ENCODE results near the gene ZNF574. TPM values are rescaled to one million over a fixed set of nuclear protein-coding genes. Genes with fewer than 3 reads are reported as not detected.

Gene ZNF574
- total RNA-seq, 3 donors from 2014 or later, result 19.9 to 20.7 (median 20.6) TPM

GRCh38 chr19:42080764-42081375, 4.9 kb downstream of the ZNF574 start:
- H3K27me3 Mint-ChIP-seq (ENCODE audit: low read depth), result no peaks in the 10 kb centered on the region
- no peak overlapping the region for H3K4me3 Mint-ChIP-seq
- peaks cover 16% of the 10 kb centered on the region for H3K36me3 Mint-ChIP-seq (ENCODE audit: insufficient read depth)
- DNase-seq, result no peak
- ATAC-seq, result no peak
- H3K4me1 Mint-ChIP-seq (ENCODE audit: low read depth), result peaks cover 31% of the 10 kb centered on the region
- H3K9me3 Mint-ChIP-seq, result no peaks in the 10 kb centered on the region

GRCh38 chr19:42081584-42082203, 5.7 kb downstream of the ZNF574 start:
- H3K27me3 Mint-ChIP-seq (ENCODE audit: low read depth), result no peaks in the 10 kb centered on the region
- no peak overlapping the region for H3K4me3 Mint-ChIP-seq
- no peaks in the 10 kb centered on the region for H3K9me3 Mint-ChIP-seq
- peaks cover 16% of the 10 kb centered on the region for H3K36me3 Mint-ChIP-seq (ENCODE audit: insufficient read depth)
- H3K4me1 Mint-ChIP-seq (ENCODE audit: low read depth), result peaks cover 27% of the 10 kb centered on the region
- DNase-seq, result no peak
- peak; percentile 52 to 53 for ATAC-seq

- no peak for DNase-seq
- H3K27me3 Mint-ChIP-seq (ENCODE audit: low read depth), result no peaks in the 10 kb centered on the region
- no peaks in the 10 kb centered on the region for H3K9me3 Mint-ChIP-seq
- H3K4me3 Mint-ChIP-seq, result no peak overlapping the region
- H3K4me1 Mint-ChIP-seq (ENCODE audit: low read depth), result peaks cover 13% of the 10 kb centered on the region
- H3K36me3 Mint-ChIP-seq (ENCODE audit: insufficient read depth), result peaks cover 16% of the 10 kb centered on the region
- ATAC-seq, result no peak
Observed at GRCh38 chr19:42083537-42083936, 7.6 kb downstream of the ZNF574 start.

GRCh38 chr19:42086188-42086736, 10.3 kb downstream of the ZNF574 start:
- no peak for ATAC-seq
- H3K4me1 Mint-ChIP-seq (ENCODE audit: low read depth), result peaks cover 33% of the 10 kb centered on the region
- no peaks in the 10 kb centered on the region for H3K27me3 Mint-ChIP-seq (ENCODE audit: low read depth)
- no peak overlapping the region for H3K4me3 Mint-ChIP-seq
- peaks cover 17% of the 10 kb centered on the region for H3K36me3 Mint-ChIP-seq (ENCODE audit: insufficient read depth)
- no peak for DNase-seq
- no peaks in the 10 kb centered on the region for H3K9me3 Mint-ChIP-seq

GRCh38 chr19:42086770-42087550, 11.0 kb downstream of the ZNF574 start:
- no peak for DNase-seq
- Mint-ChIP-seq H3K9me3 (no peaks in the 10 kb centered on the region), H3K36me3 (ENCODE audit: insufficient read depth) (peaks cover 10% of the 10 kb centered on the region), H3K4me1 (ENCODE audit: low read depth) (peaks cover 26% of the 10 kb centered on the region), H3K4me3 (no peak overlapping the region), H3K27me3 (ENCODE audit: low read depth) (no peaks in the 10 kb centered on the region)
- no peak for ATAC-seq

- ATAC-seq, result no peak
- Mint-ChIP-seq H3K4me3 (no peak overlapping the region), H3K27me3 (ENCODE audit: low read depth) (no peaks in the 10 kb centered on the region), H3K36me3 (ENCODE audit: insufficient read depth) (peaks cover 15% of the 10 kb centered on the region), H3K9me3 (no peaks in the 10 kb centered on the region), H3K4me1 (ENCODE audit: low read depth) (peaks cover 28% of the 10 kb centered on the region)
- DNase-seq, result no peak
Observed at GRCh38 chr19:42088471-42089190, 12.7 kb downstream of the ZNF574 start.

- Mint-ChIP-seq H3K36me3 (ENCODE audit: insufficient read depth) (peaks cover 21% of the 10 kb centered on the region), H3K9me3 (no peaks in the 10 kb centered on the region), H3K4me1 (ENCODE audit: low read depth) (peaks cover 28% of the 10 kb centered on the region), H3K4me3 (no peak overlapping the region), H3K27me3 (ENCODE audit: low read depth) (no peaks in the 10 kb centered on the region)
- no peak for ATAC-seq
- DNase-seq, result no peak
Observed at GRCh38 chr19:42089191-42089750, 13.3 kb downstream of the ZNF574 start.

- Mint-ChIP-seq H3K4me1 (ENCODE audit: low read depth) (peaks cover 28% of the 10 kb centered on the region), H3K9me3 (no peaks in the 10 kb centered on the region), H3K27me3 (ENCODE audit: low read depth) (no peaks in the 10 kb centered on the region), H3K36me3 (ENCODE audit: insufficient read depth) (peaks cover 25% of the 10 kb centered on the region), H3K4me3 (no peak overlapping the region)
- no peak for DNase-seq
- ATAC-seq, result no peak
Observed at GRCh38 chr19:42089772-42090171, 13.8 kb downstream of the ZNF574 start.

GRCh38 chr19:42090672-42091071, 14.7 kb downstream of the ZNF574 start:
- Mint-ChIP-seq H3K4me1 (ENCODE audit: low read depth) (peaks cover 28% of the 10 kb centered on the region), H3K4me3 (no peak overlapping the region), H3K36me3 (ENCODE audit: insufficient read depth) (peaks cover 30% of the 10 kb centered on the region), H3K9me3 (no peaks in the 10 kb centered on the region), H3K27me3 (ENCODE audit: low read depth) (no peaks in the 10 kb centered on the region)
- DNase-seq (no peak), ATAC-seq (no peak)

- peaks cover 32% of the 10 kb centered on the region for H3K36me3 Mint-ChIP-seq (ENCODE audit: insufficient read depth)
- DNase-seq (no peak), ATAC-seq (no peak)
- no peaks in the 10 kb centered on the region for H3K27me3 Mint-ChIP-seq (ENCODE audit: low read depth)
- H3K4me1 Mint-ChIP-seq (ENCODE audit: low read depth), result peaks cover 28% of the 10 kb centered on the region
- no peaks in the 10 kb centered on the region for H3K9me3 Mint-ChIP-seq
- H3K4me3 Mint-ChIP-seq, result no peak overlapping the region
Observed at GRCh38 chr19:42091300-42091699, 15.3 kb downstream of the ZNF574 start.

- Mint-ChIP-seq H3K4me1 (ENCODE audit: low read depth) (peaks cover 28% of the 10 kb centered on the region), H3K4me3 (no peak overlapping the region), H3K9me3 (no peaks in the 10 kb centered on the region), H3K27me3 (ENCODE audit: low read depth) (no peaks in the 10 kb centered on the region), H3K36me3 (ENCODE audit: insufficient read depth) (peaks cover 36% of the 10 kb centered on the region)
- no peak for DNase-seq
- no peak for ATAC-seq
Observed at GRCh38 chr19:42091742-42092141, 15.8 kb downstream of the ZNF574 start.

GRCh38 chr19:42092350-42092749, 16.4 kb downstream of the ZNF574 start:
- ATAC-seq (peak; percentile 52 to 53), DNase-seq (peak; percentile 28)
- peaks cover 28% of the 10 kb centered on the region for H3K4me1 Mint-ChIP-seq (ENCODE audit: low read depth)
- peaks cover 38% of the 10 kb centered on the region for H3K36me3 Mint-ChIP-seq (ENCODE audit: insufficient read depth)
- no peaks in the 10 kb centered on the region for H3K27me3 Mint-ChIP-seq (ENCODE audit: low read depth)
- no peaks in the 10 kb centered on the region for H3K9me3 Mint-ChIP-seq
- no peak overlapping the region for H3K4me3 Mint-ChIP-seq

GRCh38 chr19:42093505-42093904, 17.5 kb downstream of the ZNF574 start:
- DNase-seq, result no peak
- Mint-ChIP-seq H3K4me1 (ENCODE audit: low read depth) (peaks cover 25% of the 10 kb centered on the region), H3K36me3 (ENCODE audit: insufficient read depth) (peaks cover 38% of the 10 kb centered on the region), H3K9me3 (no peaks in the 10 kb centered on the region), H3K4me3 (no peak overlapping the region), H3K27me3 (ENCODE audit: low read depth) (no peaks in the 10 kb centered on the region)
- no peak for ATAC-seq

- no peak for DNase-seq
- Mint-ChIP-seq H3K27me3 (ENCODE audit: low read depth) (no peaks in the 10 kb centered on the region), H3K4me3 (no peak overlapping the region), H3K4me1 (ENCODE audit: low read depth) (peaks cover 21% of the 10 kb centered on the region), H3K9me3 (no peaks in the 10 kb centered on the region), H3K36me3 (ENCODE audit: insufficient read depth) (peaks cover 40% of the 10 kb centered on the region)
- no peak for ATAC-seq
Observed at GRCh38 chr19:42093926-42094325, 18.0 kb downstream of the ZNF574 start.
